K562 (cell line): ENCODE data around the gene TMC6. TPM values are rescaled to one million over a fixed set of nuclear protein-coding genes. Genes with fewer than 3 reads are reported as not detected.

Source experiments
- ATAC-seq: fragments of 200-7000 bp; cut with Tn5 transposase; 3 replicates; pipeline ENCODE4 v1.9.1; 2020; ENCODE audit warnings: moderate library complexity
- BruUV-seq: library from RNA; stranded (reverse); fragments of 400-500 nt; replicated peaks from 2 replicates; lab custom pipeline; 2021; lab: Mats Ljungman, UMichigan
- CTCF ChIA-PET: fragments of 300-600 bp; formaldehyde crosslinking; extraction: SDS; loops from one replicate; lab custom pipeline; 2021; ENCODE audit warnings: low intra/inter-chr PET ratio; lab: Yijun Ruan, JAX
- POLR2A ChIA-PET: fragments of 300-600, 350-650 bp; sonication (Branson Sonifier 250); formaldehyde crosslinking; extraction: SDS; loops from one replicate; lab custom pipeline; 2021; ENCODE audit warnings: antibody characterized with exemption, inconsistent platforms; lab: Yijun Ruan, JAX
- DNase-seq, 4 experiments: peaks; one replicate each; pipeline versions ENCODE4 v3.0.0 to v3.0.0-alpha.2; 2011 to 2018; ENCODE audit warnings: low spot score in 3 of 4, mixed read lengths in 3 of 4; ENCODE audit errors: extremely low read depth in 1 of 4
- FAIRE-seq: peaks from 2 replicates; lab custom pipeline; 2011; peaks lifted over from hg19 to GRCh38; lab: Jason Lieb, UNC
- H2AFZ ChIP-seq: 2 replicates; pipeline ENCODE4 v1.6.0; 2011; ENCODE audit warnings: low read depth, low read length, control low read depth, inconsistent platforms
- H3K27ac ChIP-seq: fragments of 200-600 bp; 3 replicates; pipeline ENCODE4 v1.8.0; 2011; ENCODE audit warnings: low read depth, mild to moderate bottlenecking, control low read depth, inconsistent platforms, low read length, moderate library complexity, mixed read lengths; ENCODE audit errors: extremely low read depth
- H3K27me3 ChIP-seq, 2 experiments: fragments of 300-600 bp in 1 of 2; 2 replicates in 1 of 2; 3 replicates in 1 of 2; pipeline versions ENCODE4 v1.6.0 to v1.8.0; 2011; ENCODE audit warnings: inconsistent platforms in 2 of 2, low read length in 2 of 2, mild to moderate bottlenecking in 1 of 2, mixed read lengths in 1 of 2, moderate library complexity in 1 of 2; ENCODE audit not compliant: control insufficient read depth in 2 of 2, insufficient read depth in 2 of 2
- H3K36me3 ChIP-seq: fragments of 300-600 bp; 3 replicates; pipeline ENCODE4 v1.8.0; 2011; ENCODE audit warnings: mild to moderate bottlenecking, low read length, inconsistent platforms; ENCODE audit not compliant: control insufficient read depth, insufficient read depth
- H3K4me1 ChIP-seq, 2 experiments: fragments of 200-600 bp in 1 of 2; replicated peaks in 1 of 2; 2 replicates in 1 of 2; 3 replicates in 1 of 2; pipeline versions ENCODE4 v1.5.1 to v1.8.0; 2011; ENCODE audit warnings: inconsistent platforms in 2 of 2, low read length in 2 of 2, mild to moderate bottlenecking in 1 of 2, mixed read lengths in 1 of 2, moderate library complexity in 1 of 2; ENCODE audit not compliant: control insufficient read depth in 2 of 2, insufficient read depth in 2 of 2
- H3K4me2 ChIP-seq: 2 replicates; pipeline ENCODE4 v1.6.1; 2011; ENCODE audit warnings: low read length, control low read depth, inconsistent platforms, mixed read lengths; ENCODE audit not compliant: insufficient read depth
- H3K4me3 ChIP-seq: fragments of 200-600 bp; sonication (generic), shearing (Covaris generic); 2 replicates; pipeline ENCODE4 v1.5.1; 2016; ENCODE audit warnings: control low read depth, inconsistent platforms
- H3K79me2 ChIP-seq: fragments of 200-600 bp; 3 replicates; pipeline ENCODE4 v1.8.0; 2011; ENCODE audit warnings: low read length, inconsistent platforms; ENCODE audit not compliant: control insufficient read depth, insufficient read depth
- H3K9ac ChIP-seq, 2 experiments: 2 replicates each; pipeline versions ENCODE4 v1.6.0 to v1.6.1; 2011; ENCODE audit warnings: low read depth in 2 of 2, low read length in 2 of 2, control low read depth in 1 of 2, inconsistent platforms in 1 of 2, mild to moderate bottlenecking in 1 of 2, mixed read lengths in 1 of 2; ENCODE audit not compliant: insufficient read depth in 1 of 2
- H3K9me1 ChIP-seq: one replicate; pipeline ENCODE4 v1.6.0; 2011; ENCODE audit warnings: inconsistent platforms, mild to moderate bottlenecking, low read length, moderate library complexity; ENCODE audit not compliant: control insufficient read depth, insufficient read depth
- H3K9me3 ChIP-seq: replicated peaks from 2 replicates; pipeline ENCODE4 v1.5.1; 2011; ENCODE audit warnings: low read depth, low read length, inconsistent platforms; ENCODE audit not compliant: control insufficient read depth, insufficient read depth
- H4K20me1 ChIP-seq: replicated peaks from 2 replicates; pipeline ENCODE4 v1.6.1; 2011; ENCODE audit warnings: low read length, inconsistent platforms, mixed read lengths; ENCODE audit not compliant: control insufficient read depth, insufficient read depth
- FOXO4 ChIP-seq: fragments of 450-650 bp; formaldehyde crosslinking; IDR thresholded peaks from 2 replicates; pipeline ENCODE4 v1.4.0; 2020; ENCODE audit warnings: mild to moderate bottlenecking, moderate library complexity
- FOXP1 ChIP-seq: sonication (generic); formaldehyde crosslinking; IDR thresholded peaks from 2 replicates; pipeline ENCODE4 v1.8.0; 2022; ENCODE audit warnings: mild to moderate bottlenecking, missing genetic modification reagents
- HNRNPL ChIP-seq: fragments of 200-400 bp; formaldehyde crosslinking; IDR thresholded peaks from 2 replicates; pipeline ENCODE4 v1.6.1; 2017; ENCODE audit warnings: low read depth, mild to moderate bottlenecking, low read length
- NKRF ChIP-seq: fragments of 450-650 bp; IDR thresholded peaks from 2 replicates; pipeline ENCODE4 v1.6.1; 2016; ENCODE audit warnings: borderline replicate concordance
- NRF1 ChIP-seq, 2 experiments: fragments of 450-650 bp; IDR thresholded peaks in 1 of 2; conservative IDR thresholded peaks in 1 of 2; 2 replicates each; pipeline ENCODE4 v1.6.1; 2014; ENCODE audit warnings: mild to moderate bottlenecking in 2 of 2
- PHTF2 ChIP-seq: fragments of 250-450 bp; sonication (Bioruptor Pico); IDR thresholded peaks from 2 replicates; pipeline ENCODE4 v1.5.0; 2021; ENCODE audit warnings: mild to moderate bottlenecking
- PTTG1 ChIP-seq: fragments of 450-650 bp; IDR thresholded peaks from 2 replicates; pipeline ENCODE4 v1.6.1; 2016; ENCODE audit warnings: low read depth, mild to moderate bottlenecking, missing genetic modification characterization, missing compliant biosample characterization
- RAD21 ChIP-seq, 2 experiments: fragments of 250-450 bp in 1 of 2; fragments of 450-650 bp in 1 of 2; sonication (Bioruptor Pico) in 1 of 2; formaldehyde crosslinking in 1 of 2; IDR thresholded peaks in 1 of 2; conservative IDR thresholded peaks in 1 of 2; 2 replicates each; pipeline versions ENCODE4 v1.4.0 to v1.8.0; 2020 to 2022; ENCODE audit warnings: mild to moderate bottlenecking in 2 of 2, moderate library complexity in 1 of 2
- TEAD1 ChIP-seq, 2 experiments: fragments of 450-650 bp in 1 of 2; sonication (generic) in 1 of 2; formaldehyde crosslinking; IDR thresholded peaks; 2 replicates each; pipeline versions ENCODE4 v1.4.0 to v1.8.0; 2020 to 2022; ENCODE audit warnings: mild to moderate bottlenecking in 2 of 2, missing genetic modification reagents in 1 of 2
- TFAP4 ChIP-seq: sonication (generic); formaldehyde crosslinking; IDR thresholded peaks from 2 replicates; pipeline ENCODE4 v1.8.0; 2022; ENCODE audit warnings: missing genetic modification reagents, mild to moderate bottlenecking, moderate library complexity, borderline replicate concordance
- ZNF140 ChIP-seq: fragments of 250-450 bp; sonication (Bioruptor Pico); IDR thresholded peaks from 2 replicates; pipeline ENCODE4 v1.8.0; 2021; ENCODE audit warnings: moderate library complexity, mild to moderate bottlenecking, inconsistent platforms
- ZNF79 ChIP-seq: fragments of 250-450 bp; sonication (Bioruptor Pico); IDR thresholded peaks from 2 replicates; pipeline ENCODE4 v1.4.0; 2020; ENCODE audit warnings: low read depth, mild to moderate bottlenecking, moderate library complexity
- WGBS: fragments of 100-300 bp; shearing (Covaris generic); methylation state at CpG from one replicate; pipeline ENCODE4 v1.1.6; 2016; ENCODE audit warnings: low coverage, mixed read lengths; ENCODE audit not compliant: insufficient coverage; ENCODE audit errors: missing lambda C conversion rate; 5-methylcytosine and 5-hydroxymethylcytosine counted together
- in situ Hi-C: fragments of 300-500 bp; cut with MboI; formaldehyde crosslinking; loops from 4 replicates; pipeline ENCODE4 v1.15.0; 2018; ENCODE audit warnings: inconsistent platforms, mixed read lengths
- intact Hi-C: fragments of 100-400 bp; cut with micrococcal nuclease; formaldehyde crosslinking; loops from 2 replicates; pipeline ENCODE4 v1.14.2; 2022
- polyA plus RNA-seq, 8 experiments: library from polyadenylated mRNA; depleted of rRNA in 4 of 8; stranded (reverse) in 5 of 8; unstranded in 3 of 8; fragments of >200 nt; fragmentation: Nextera tagmentation in 2 of 8; fragmentation: Illumina TruSeq in 1 of 8; extraction: Ambion mirVana in 2 of 8; extraction: Trizol in 1 of 8; gene quantifications; 2 replicates each; pipeline versions ENCODE4 v1.2.1 to v1.2.3, GENCODE V29; 2011 to 2014; ENCODE audit warnings: inconsistent platforms in 1 of 8, missing spikeins in 1 of 8
- total RNA-seq, 7 experiments: library from RNA; depleted of rRNA in 6 of 7; stranded (reverse); fragments of >200 nt in 6 of 7; fragmentation: Illumina TruSeq in 2 of 7; extraction: Trizol in 2 of 7; gene quantifications; 2 replicates each; pipeline versions ENCODE4 v1.2.1 to v1.2.3, GENCODE V29; 2011 to 2021; ENCODE audit warnings: low replicate concordance in 1 of 7
- TF ChIP-seq, protein P1 (sequence below): fragments of 450-650 bp; IDR thresholded peaks from 2 replicates; pipeline ENCODE4 v1.6.1; 2017; ENCODE audit warnings: antibody characterized with exemption, mild to moderate bottlenecking

Gene TMC6
- total and polyA plus RNA-seq, 9 of the 15 experiments (the other 6 are each of a cell fraction or from before 2014, with no cell fraction given), result 4.1 to 351 (median 66.9) TPM

DNA sequence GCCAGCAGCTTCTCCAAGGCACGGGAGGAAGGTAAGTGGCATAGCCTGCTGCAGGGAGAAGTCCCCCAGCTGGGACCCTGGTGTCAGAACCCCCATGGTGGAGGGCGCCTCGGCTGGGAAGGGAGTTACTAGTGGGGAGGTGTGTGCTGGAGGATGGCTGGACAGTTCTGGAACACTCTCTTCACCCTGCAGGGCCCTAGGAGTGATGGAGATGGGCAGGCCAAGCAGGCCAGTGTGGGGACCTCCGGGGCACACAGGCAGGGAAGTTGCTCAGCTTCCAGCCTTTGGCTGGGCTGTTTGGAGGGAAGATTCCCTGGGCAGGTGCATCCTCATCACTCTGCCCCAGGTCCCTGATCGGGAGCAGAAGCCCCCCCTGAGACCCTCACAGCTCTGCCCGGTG lies 18.3 kb upstream of the TMC6 start:
- no peaks in the 10 kb centered on the region for H3K27me3 ChIP-seq
- ChIA-PET POLR2A (interaction anchor here (0.7 to 0.9 kb wide), 2 partner anchors 11 to 593 kb away, joined by 3 read pairs; no protein-coding TSS in a partner anchor), CTCF (no interaction called here)
- in situ Hi-C loops, result no loop called here
- H3K9ac ChIP-seq, result peak overlapping the region; percentile 72 to 88
- H3K4me2 ChIP-seq, result peak overlapping the region; percentile 89
- no TSS peak for BruUV-seq
- H3K4me1 ChIP-seq, result peaks cover 51 to 93% of the 10 kb centered on the region in 2 experiments
- ATAC-seq (no peak), DNase-seq (no peak), FAIRE-seq (no peak)
- H3K9me1 ChIP-seq, result peaks cover 2% of the 10 kb centered on the region
- H3K79me2 ChIP-seq, result peaks cover 24% of the 10 kb centered on the region
- peak overlapping the region; percentile 85 for H3K27ac ChIP-seq
- H2AFZ ChIP-seq, result 0 out of 2 replicates have a peak overlapping the region, but pooled peaks have one; percentile 6
- 47% methylated on average over 5 of the region's 6 CpGs for WGBS
- no peaks in the 10 kb centered on the region for H3K36me3 ChIP-seq
- H3K4me3 ChIP-seq, result peak overlapping the region; percentile 38
- intact Hi-C loops, result loop anchor here (1.0 kb wide), 1 partner anchor 17 kb away; no protein-coding TSS in a partner anchor
- H4K20me1 ChIP-seq, result no peaks in the 10 kb centered on the region
- H3K9me3 ChIP-seq, result no peaks in the 10 kb centered on the region
- 0 out of 2 replicates have a peak, but pooled peaks have one; percentile 0 for TF ChIP-seq FOXP1 (CRISPR knock-in tag)
- no peak for TF ChIP-seq FOXO4 (CRISPR knock-in tag)
- TF ChIP-seq ZNF79 (CRISPR knock-in tag), result no peak
- no peak for TF ChIP-seq PTTG1
- peak; percentile 32; the same call in 1 of the 2 replicates for TF ChIP-seq TFAP4 (CRISPR knock-in tag)
- no peak for TF ChIP-seq NRF1 (conservative IDR thresholded peaks at IDR 0.05 in 1 of 2, IDR thresholded peaks at IDR 0.05 in 1 of 2)
- TF ChIP-seq HNRNPL, result no peak
- no peak for TF ChIP-seq RAD21 (CRISPR knock-in tag; conservative IDR thresholded peaks at IDR 0.05 in 1 of 2, IDR thresholded peaks at IDR 0.05 in 1 of 2)
- TF ChIP-seq TEAD1 (CRISPR knock-in tag; IDR thresholded peaks at IDR 0.05), result 0 out of 4 replicates have a peak, but pooled peaks of 1 of the 2 experiments have one; percentile 2
- TF ChIP-seq PHTF2 (CRISPR knock-in tag), result no peak
- TF ChIP-seq ZNF140 (CRISPR knock-in tag), result no peak
- no peak for TF ChIP-seq NKRF
- TF ChIP-seq, protein P1, sequence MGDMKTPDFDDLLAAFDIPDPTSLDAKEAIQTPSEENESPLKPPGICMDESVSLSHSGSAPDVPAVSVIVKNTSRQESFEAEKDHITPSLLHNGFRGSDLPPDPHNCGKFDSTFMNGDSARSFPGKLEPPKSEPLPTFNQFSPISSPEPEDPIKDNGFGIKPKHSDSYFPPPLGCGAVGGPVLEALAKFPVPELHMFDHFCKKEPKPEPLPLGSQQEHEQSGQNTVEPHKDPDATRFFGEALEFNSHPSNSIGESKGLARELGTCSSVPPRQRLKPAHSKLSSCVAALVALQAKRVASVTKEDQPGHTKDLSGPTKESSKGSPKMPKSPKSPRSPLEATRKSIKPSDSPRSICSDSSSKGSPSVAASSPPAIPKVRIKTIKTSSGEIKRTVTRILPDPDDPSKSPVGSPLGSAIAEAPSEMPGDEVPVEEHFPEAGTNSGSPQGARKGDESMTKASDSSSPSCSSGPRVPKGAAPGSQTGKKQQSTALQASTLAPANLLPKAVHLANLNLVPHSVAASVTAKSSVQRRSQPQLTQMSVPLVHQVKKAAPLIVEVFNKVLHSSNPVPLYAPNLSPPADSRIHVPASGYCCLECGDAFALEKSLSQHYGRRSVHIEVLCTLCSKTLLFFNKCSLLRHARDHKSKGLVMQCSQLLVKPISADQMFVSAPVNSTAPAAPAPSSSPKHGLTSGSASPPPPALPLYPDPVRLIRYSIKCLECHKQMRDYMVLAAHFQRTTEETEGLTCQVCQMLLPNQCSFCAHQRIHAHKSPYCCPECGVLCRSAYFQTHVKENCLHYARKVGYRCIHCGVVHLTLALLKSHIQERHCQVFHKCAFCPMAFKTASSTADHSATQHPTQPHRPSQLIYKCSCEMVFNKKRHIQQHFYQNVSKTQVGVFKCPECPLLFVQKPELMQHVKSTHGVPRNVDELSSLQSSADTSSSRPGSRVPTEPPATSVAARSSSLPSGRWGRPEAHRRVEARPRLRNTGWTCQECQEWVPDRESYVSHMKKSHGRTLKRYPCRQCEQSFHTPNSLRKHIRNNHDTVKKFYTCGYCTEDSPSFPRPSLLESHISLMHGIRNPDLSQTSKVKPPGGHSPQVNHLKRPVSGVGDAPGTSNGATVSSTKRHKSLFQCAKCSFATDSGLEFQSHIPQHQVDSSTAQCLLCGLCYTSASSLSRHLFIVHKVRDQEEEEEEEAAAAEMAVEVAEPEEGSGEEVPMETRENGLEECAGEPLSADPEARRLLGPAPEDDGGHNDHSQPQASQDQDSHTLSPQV, result no peak
